Skeletal muscle satellite cell (primary cell): ENCODE data around the gene GDPD1.
"Not testable (repeated sequence)": the region's sequence is repeated elsewhere in the genome, so short reads cannot be mapped to it uniquely, and the experiment has no call there.

ENCODE experiments used
- H3K27me3 ChIP-seq: 2 replicates; pipeline ENCODE4 v1.7.0; 2013; ENCODE audit warnings: low read length; ENCODE audit not compliant: control insufficient read depth, insufficient read depth
- H3K36me3 ChIP-seq: 2 replicates; pipeline ENCODE4 v1.7.0; 2013; ENCODE audit warnings: mild to moderate bottlenecking, control low read depth, low read length; ENCODE audit not compliant: insufficient read depth
- H3K4me1 ChIP-seq: 2 replicates; pipeline ENCODE4 v1.7.0; 2013; ENCODE audit warnings: low read length; ENCODE audit not compliant: control insufficient read depth, insufficient read depth
- H3K4me2 ChIP-seq: 2 replicates; pipeline ENCODE4 v1.7.0; 2013; ENCODE audit warnings: mild to moderate bottlenecking, low read length
- H3K4me3 ChIP-seq: 2 replicates; pipeline ENCODE4 v1.7.0; 2013; ENCODE audit warnings: low read length
- H3K9ac ChIP-seq: 2 replicates; pipeline ENCODE4 v1.7.0; 2013; ENCODE audit warnings: mild to moderate bottlenecking, low read depth, low read length, moderate library complexity
- H3K9me3 ChIP-seq: replicated peaks from 2 replicates; pipeline ENCODE4 v1.7.0; 2013; ENCODE audit warnings: mild to moderate bottlenecking, control low read depth, low read length

GDPD1 gene

DNA sequence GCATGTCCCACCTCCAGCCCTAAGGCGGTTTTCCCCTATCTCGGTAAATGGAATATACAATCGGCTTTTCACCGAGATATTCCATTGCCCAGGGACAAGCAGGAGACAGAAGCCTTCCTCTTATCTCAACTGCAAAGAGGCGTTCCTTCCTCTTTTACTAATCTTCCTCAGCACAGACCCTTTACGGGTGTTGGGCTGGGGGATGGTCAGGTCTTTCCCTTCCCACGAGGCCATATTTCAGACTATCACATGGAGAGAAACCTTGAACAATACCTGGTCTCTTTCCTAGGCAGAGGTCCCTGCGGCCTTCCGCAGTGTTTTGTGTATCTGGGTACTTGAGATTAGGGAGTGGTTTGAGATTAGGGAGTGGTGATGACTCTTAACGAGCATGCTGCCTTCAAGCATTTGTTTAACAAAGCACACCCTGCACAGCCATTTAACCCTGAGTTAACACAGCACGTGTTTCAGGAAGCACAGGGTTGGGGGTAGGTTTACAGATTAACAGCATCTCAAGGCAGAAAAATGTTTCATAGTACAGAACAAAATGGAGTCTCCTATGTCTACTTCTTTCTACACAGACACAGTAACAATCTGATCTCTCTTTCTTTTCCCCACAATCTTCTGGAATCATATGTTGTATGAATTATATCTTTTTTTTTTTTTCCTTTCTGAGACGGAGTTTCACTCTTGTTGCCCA lies 70.1 kb downstream of the GDPD1 start:
- not testable (repeated sequence) for H3K9me3 ChIP-seq, H3K9ac ChIP-seq, H3K4me3 ChIP-seq

DNA sequence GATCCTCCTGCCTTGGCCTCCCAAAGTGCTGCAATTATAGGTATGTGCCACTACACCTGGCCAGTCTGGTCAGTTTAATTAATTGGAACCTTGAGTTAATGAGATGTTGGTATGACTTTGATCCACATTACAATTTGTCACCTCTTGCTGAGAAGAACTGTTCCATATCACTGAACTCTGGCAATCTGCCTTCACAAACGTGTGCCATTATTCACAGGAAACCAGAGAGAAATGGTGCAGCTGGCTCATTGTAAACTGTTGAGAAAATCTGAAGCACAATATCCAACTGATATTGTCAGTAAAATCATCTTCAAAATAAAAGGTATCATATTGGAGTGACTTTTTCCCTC lies 71.8 kb downstream of the GDPD1 start:
- Histone ChIP-seq H3K9me3 (no peaks in the 10 kb centered on the region), H3K4me2 (no peak overlapping the region), H3K9ac (no peak overlapping the region), H3K27me3 (peaks cover 6% of the 10 kb centered on the region), H3K36me3 (no peaks in the 10 kb centered on the region), H3K4me3 (no peak overlapping the region), H3K4me1 (no peaks in the 10 kb centered on the region)

More for the DNA sequence above, 70.1 kb downstream of the GDPD1 start:
- not testable (repeated sequence) for H3K27me3 ChIP-seq, H3K4me2 ChIP-seq, H3K36me3 ChIP-seq, H3K4me1 ChIP-seq

- Histone ChIP-seq H3K36me3 (no peaks in the 10 kb centered on the region), H3K4me2 (no peak overlapping the region), H3K4me3 (no peak overlapping the region), H3K4me1 (no peaks in the 10 kb centered on the region), H3K27me3 (peaks cover 6% of the 10 kb centered on the region), H3K9me3 (no peaks in the 10 kb centered on the region), H3K9ac (no peak overlapping the region)
Measured at GRCh38 chr17:59296190-59296589, 75.9 kb downstream of the GDPD1 start.

DNA sequence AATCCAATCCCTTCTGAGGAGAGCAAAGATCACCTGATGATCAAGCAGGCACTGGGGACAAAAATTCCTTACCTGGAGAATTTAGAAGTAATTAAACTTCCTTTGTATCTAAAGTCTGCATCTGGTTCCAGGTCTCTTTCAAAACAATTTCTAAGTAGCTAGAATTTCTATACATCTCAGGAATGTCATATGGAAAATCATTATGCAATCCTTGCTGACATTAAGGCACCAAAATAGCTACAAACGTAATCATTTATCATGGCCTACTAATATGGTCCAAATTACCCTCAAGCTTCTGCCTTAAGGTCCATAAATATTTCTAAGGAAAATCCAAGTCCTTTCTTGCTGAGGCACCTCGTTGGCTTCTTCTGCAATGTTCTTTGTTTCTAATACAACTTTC lies 78.2 kb downstream of the GDPD1 start:
- Histone ChIP-seq H3K9me3 (no peaks in the 10 kb centered on the region), H3K36me3 (no peaks in the 10 kb centered on the region), H3K9ac (no peak overlapping the region), H3K4me3 (no peak overlapping the region), H3K27me3 (peaks cover 10% of the 10 kb centered on the region), H3K4me2 (no peak overlapping the region), H3K4me1 (no peaks in the 10 kb centered on the region)

DNA sequence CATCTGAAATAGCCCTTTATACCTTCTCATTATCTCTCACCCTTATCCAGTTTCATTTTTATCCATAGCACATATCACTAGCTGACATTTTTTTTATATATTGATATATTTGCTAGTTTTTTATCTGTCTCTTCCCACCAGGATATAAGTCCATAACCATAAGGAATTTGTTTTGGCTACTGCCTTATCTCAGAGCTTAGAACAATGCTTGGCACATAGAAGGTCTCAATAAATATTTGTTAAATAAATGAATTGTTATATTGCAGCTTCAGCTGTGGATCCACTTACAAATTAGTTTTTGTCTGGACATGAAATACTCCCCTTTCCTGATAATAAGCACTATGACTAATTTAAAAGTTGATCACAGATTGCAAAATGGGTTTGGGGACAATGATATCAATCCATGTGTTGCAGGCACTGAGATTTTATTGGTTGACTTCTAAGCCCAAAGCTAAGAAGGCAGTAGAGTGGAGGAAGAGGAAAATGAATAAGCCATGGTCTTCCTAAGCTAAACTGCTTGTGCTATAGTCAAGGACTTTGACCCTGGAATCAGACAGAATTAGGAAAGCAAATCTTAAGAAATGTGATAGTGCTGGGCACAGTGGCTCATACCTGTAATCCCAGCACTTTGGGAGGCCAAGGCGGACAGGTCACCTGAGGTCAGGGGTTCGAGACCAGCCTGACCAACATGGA lies 79.2 kb downstream of the GDPD1 start:
- Histone ChIP-seq H3K27me3 (peaks cover 10% of the 10 kb centered on the region), H3K9me3 (no peaks in the 10 kb centered on the region), H3K9ac (no peak overlapping the region), H3K4me1 (no peaks in the 10 kb centered on the region), H3K4me2 (no peak overlapping the region), H3K4me3 (no peak overlapping the region), H3K36me3 (no peaks in the 10 kb centered on the region)

- no peak overlapping the region for H3K9ac ChIP-seq
- H3K4me3 ChIP-seq = no peak overlapping the region
- no peak overlapping the region for H3K4me2 ChIP-seq
- H3K36me3 ChIP-seq = no peaks in the 10 kb centered on the region
- no peaks in the 10 kb centered on the region for H3K9me3 ChIP-seq
- no peaks in the 10 kb centered on the region for H3K4me1 ChIP-seq
- peaks cover 10% of the 10 kb centered on the region for H3K27me3 ChIP-seq
Measured at GRCh38 chr17:59300941-59301340, 80.6 kb downstream of the GDPD1 start.

DNA sequence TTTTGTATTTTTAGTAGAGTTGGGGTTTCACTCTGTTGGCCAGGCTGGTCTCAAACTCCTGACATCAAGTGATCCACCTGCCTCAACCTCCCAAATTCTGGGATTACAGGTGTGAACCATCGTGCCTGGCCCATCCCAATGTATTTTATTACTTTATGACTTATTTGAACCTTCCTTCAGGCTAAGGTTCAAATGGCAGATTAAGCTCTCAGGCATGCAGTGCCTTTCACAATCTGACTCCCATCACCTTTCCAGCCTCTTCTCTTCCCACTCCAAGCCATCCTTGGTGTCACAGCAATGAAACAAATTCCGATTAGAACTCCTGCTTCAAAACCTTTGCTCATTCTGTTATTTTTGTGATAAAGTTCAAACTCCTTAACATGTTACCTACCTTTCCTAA lies 84.5 kb downstream of the GDPD1 start:
- H3K27me3 ChIP-seq = peaks cover 10% of the 10 kb centered on the region
- no peak overlapping the region for H3K4me2 ChIP-seq
- H3K4me3 ChIP-seq = no peak overlapping the region
- H3K9ac ChIP-seq = no peak overlapping the region
- H3K9me3 ChIP-seq = no peaks in the 10 kb centered on the region
- H3K36me3 ChIP-seq = no peaks in the 10 kb centered on the region
- H3K4me1 ChIP-seq = no peaks in the 10 kb centered on the region

- Histone ChIP-seq H3K4me3 (no peak overlapping the region), H3K36me3 (no peaks in the 10 kb centered on the region), H3K4me1 (no peaks in the 10 kb centered on the region), H3K9me3 (no peaks in the 10 kb centered on the region), H3K9ac (no peak overlapping the region), H3K27me3 (no peaks in the 10 kb centered on the region), H3K4me2 (no peak overlapping the region)
Measured at GRCh38 chr17:59310263-59310920, 90.1 kb downstream of the GDPD1 start.

DNA sequence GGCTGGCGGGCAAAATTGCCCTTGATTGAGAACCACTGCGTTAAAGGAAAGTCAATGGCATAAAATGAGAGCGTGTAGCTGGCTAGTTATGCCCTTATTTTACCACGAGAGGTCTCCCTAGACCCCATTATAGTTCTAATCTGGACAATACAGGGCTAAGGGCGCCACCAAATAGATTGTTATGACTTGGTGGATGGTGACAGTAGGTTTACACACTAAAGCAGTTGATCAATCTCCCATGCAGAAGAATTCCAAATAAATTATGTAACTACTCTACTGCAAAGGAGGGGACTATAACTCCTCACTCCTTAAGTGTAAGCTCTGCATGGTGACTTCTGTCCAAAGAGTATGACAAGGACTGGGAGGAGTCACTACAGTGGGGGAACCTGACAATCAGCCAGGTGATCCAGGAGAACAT lies 90.7 kb downstream of the GDPD1 start:
- Histone ChIP-seq H3K27me3 (no peaks in the 10 kb centered on the region), H3K4me3 (no peak overlapping the region), H3K4me2 (no peak overlapping the region), H3K36me3 (no peaks in the 10 kb centered on the region), H3K9me3 (no peaks in the 10 kb centered on the region), H3K4me1 (no peaks in the 10 kb centered on the region), H3K9ac (no peak overlapping the region)

DNA sequence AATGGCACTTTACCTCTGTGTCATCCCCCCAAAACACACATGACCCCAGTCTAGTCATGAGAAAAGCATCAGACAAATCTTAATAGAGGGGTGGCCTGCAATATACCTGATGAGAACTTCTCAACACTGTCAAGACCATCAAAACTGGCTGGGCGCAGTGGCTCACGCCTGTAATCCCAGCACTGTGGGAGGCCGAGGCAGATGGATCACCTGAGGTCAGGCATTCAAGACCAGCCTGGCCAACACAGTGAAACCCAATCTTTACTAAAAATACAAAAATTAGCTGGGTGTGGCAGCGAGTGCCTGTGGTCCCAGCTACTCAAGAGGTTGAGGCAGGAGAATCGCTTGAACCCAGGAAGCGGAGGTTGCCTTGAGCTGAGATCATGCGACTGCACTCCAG lies 91.2 kb downstream of the GDPD1 start:
- H3K9ac ChIP-seq, H3K27me3 ChIP-seq, H3K4me1 ChIP-seq, H3K4me3 ChIP-seq, H3K36me3 ChIP-seq, H3K4me2 ChIP-seq, H3K9me3 ChIP-seq: not testable (repeated sequence)

- H3K36me3 ChIP-seq = no peaks in the 10 kb centered on the region
- no peak overlapping the region for H3K9ac ChIP-seq
- H3K4me1 ChIP-seq = no peaks in the 10 kb centered on the region
- H3K27me3 ChIP-seq = no peaks in the 10 kb centered on the region
- no peak overlapping the region for H3K4me2 ChIP-seq
- H3K9me3 ChIP-seq = no peaks in the 10 kb centered on the region
- H3K4me3 ChIP-seq = no peak overlapping the region
Measured at GRCh38 chr17:59315866-59316265, 95.6 kb downstream of the GDPD1 start.
